Inflammatory macrophage treated with lipopolysaccharide for 1 hour (primary cell): ENCODE data around the gene SIRT6.
A peak's percentile ranks its signal among the peaks of the same experiment; 100 is the strongest.
"Not testable (repeated sequence)": the region's sequence is repeated elsewhere in the genome, so short reads cannot be mapped to it uniquely, and the experiment has no call there.

ENCODE experiments used
- DNase-seq, 2 donors: peaks; one replicate each; pipeline ENCODE4 v3.0.0-alpha.2; 2020 to 2022

SIRT6 gene

DNA sequence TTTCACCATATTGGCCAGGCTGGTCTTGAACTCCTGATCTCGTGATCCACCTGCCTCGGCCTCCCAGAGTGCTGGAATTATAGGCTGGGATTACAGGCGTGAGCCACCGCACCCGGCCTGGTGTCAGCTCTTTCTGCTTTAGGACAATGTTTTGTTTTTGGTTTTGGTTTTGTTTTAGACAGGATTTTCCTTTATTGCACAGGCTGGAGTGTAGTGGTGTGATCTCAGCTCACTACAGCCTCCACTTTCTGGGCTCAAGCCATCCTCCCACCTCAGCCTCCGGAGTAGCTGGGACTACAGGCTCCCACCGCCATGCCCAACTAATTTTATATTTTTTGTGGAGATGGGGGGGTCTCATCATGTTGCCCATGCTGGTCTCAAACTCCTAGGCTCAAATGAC lies 53.3 kb downstream of the SIRT6 start:
- DNase-seq = peak; percentile 77 to 83

DNA sequence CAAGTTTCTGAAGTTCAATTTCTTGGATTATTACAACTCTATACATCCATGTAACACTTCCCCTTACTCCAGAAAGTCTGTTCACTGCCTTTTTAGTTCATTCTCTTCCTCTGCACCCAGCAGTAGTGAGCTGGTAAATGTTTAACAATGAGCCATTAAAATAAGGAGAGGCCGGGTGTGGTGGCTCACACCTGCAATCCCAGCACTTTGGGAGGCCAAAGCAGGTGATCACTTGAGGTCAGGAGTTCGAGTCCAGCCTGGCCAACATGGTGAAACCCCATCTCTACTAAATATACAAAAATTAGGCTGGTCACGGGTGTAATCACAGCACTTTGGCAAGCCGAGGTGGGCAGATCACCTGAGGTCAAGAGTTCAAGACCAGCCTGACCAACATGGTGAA lies 55.0 kb downstream of the SIRT6 start:
- DNase-seq = not testable (repeated sequence)

GRCh38 chr19:4124638-4125037 lies 57.7 kb downstream of the SIRT6 start:
- DNase-seq = no peak
